A549 treated with DMSO at 1 μM for 4 hours (cell line): ENCODE results near the gene IPO13. TPM values are rescaled to one million over a fixed set of nuclear protein-coding genes. Genes with fewer than 3 reads are reported as not detected.

Source experiments
- total RNA-seq: library from RNA; stranded (reverse); fragments of 200-300 nt; extraction: Qiagen RNA extraction; gene quantifications from 5 replicates; pipeline ENCODE4 v1.2.3, GENCODE V29; 2022; ENCODE audit warnings: low read depth

IPO13 gene, protein sequence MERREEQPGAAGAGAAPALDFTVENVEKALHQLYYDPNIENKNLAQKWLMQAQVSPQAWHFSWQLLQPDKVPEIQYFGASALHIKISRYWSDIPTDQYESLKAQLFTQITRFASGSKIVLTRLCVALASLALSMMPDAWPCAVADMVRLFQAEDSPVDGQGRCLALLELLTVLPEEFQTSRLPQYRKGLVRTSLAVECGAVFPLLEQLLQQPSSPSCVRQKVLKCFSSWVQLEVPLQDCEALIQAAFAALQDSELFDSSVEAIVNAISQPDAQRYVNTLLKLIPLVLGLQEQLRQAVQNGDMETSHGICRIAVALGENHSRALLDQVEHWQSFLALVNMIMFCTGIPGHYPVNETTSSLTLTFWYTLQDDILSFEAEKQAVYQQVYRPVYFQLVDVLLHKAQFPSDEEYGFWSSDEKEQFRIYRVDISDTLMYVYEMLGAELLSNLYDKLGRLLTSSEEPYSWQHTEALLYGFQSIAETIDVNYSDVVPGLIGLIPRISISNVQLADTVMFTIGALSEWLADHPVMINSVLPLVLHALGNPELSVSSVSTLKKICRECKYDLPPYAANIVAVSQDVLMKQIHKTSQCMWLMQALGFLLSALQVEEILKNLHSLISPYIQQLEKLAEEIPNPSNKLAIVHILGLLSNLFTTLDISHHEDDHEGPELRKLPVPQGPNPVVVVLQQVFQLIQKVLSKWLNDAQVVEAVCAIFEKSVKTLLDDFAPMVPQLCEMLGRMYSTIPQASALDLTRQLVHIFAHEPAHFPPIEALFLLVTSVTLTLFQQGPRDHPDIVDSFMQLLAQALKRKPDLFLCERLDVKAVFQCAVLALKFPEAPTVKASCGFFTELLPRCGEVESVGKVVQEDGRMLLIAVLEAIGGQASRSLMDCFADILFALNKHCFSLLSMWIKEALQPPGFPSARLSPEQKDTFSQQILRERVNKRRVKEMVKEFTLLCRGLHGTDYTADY
- total RNA-seq, result 10.4 to 18.4 TPM (median 15.0 TPM) in 5 replicates

DNA sequence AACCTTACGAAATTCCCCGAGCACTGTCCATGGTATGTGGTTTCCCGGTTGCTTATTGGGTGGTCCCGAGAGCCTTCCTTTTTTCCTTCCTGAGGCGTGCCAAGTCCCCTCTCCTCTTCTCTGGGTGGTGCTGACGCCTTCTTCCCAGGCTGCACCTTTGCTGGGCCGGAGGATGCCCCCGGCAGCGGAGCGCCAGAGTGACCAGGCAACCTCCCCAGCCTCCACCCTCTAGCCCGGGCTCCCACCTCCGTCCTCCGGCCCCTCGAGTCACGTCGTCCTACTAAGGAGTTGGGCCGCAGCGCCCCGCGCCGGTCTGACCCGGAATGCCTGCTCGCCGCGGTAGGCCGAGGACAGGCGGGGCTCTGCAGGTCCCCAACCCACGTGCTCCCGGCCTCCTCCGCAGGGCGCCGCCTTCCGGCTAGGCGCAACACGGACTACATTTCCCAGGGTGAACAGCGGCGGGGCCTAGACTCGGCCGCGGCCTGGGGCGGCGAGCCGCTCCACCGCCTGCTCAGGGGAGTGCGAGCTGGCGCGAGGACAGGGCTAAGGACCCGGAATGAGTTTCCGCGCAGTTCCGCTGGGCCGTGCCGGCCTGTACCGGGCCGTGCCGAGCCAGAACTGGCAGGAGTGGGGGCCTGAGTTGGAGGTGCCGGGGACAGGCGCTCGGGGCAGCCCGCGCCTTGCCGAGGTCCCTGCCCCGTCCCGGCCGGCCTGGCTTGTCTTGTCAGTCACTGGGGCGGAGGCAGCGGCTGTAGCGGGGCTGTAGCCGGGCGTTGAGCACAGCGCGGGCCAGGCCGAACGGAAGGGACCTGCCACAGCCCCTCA, at the start of gene IPO13:
IPO13 (plus strand) TSS at position 715 of the 825 bp plus-strand sequence. CDS start 651 bp downstream, outside the sequence.

DNA sequence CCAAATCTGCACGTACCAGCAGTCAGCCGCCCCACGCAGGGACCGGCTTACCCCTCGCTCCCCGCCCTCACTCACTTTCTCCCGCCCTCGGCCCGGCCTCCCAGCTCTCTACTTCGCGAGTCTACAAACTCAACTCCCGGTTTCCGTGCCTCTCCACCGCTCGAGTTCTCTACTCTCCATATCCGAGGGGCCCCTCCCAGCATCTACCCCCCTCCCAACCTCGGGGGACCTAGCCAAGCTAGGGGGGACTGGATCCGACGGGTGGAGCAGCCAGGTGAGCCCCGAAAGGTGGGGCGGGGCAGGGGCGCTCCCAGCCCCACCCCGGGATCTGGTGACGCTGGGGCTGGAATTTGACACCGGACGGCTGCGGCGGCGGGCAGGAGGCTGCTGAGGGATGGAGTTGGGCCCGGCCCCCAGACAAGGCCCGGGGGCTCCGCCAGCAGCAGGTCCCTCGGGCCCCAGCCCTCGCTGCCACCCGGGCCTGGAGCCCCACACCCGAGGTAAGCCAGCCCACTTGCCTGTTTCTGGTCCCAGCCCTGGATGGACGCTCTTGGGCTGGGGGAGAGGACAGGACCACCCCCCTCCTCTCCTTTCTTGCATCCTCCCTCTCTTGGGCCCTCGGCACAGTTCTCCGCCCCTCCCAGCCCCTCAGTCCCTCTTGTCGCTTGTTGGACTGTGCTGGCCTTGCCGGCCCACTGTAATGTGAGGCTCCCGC, 13.2 kb upstream of the IPO13 start, which contains the start of gene ARTN:
ARTN (plus strand) TSS at position 416 of the 715 bp plus-strand sequence. CDS start 1,856 bp downstream, outside the sequence.

DNA sequence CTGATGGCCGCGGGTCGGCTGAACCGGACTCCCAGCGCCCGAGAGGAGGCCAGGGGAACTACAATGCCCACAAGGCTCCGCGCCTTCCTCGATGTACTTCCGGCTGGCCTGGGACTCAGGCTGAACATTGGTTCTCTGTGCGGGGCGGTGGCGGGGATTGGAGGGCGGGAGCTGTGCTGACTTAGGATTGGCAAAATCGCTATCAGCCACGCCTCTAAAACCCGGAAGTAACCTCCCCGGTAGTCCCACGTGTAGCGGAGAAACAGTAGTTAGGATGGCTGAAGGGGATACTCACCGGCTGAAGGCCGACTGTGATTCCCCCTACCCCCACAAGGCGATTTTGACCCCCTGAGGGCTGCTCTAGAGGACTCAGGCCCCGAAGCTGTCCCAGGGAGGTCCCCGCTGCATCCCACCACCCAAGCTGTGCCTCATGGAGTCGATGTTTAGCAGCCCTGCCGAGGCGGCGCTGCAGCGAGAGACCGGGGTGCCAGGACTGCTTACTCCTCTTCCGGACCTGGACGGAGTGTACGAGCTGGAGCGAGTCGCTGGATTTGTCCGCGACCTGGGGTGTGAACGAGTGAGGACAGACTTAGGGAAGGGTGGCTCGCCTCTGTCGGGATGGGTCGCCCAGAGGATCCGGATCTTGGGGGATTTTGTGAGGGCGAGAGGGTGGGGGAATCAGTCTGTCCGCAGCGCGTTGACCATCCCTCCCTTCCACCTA, 23.2 kb downstream of the IPO13 start, which contains the start of gene DPH2:
DPH2 (plus strand) TSS at position 265 of the 721 bp plus-strand sequence; CDS start at position 431, 166 bp downstream.

DNA sequence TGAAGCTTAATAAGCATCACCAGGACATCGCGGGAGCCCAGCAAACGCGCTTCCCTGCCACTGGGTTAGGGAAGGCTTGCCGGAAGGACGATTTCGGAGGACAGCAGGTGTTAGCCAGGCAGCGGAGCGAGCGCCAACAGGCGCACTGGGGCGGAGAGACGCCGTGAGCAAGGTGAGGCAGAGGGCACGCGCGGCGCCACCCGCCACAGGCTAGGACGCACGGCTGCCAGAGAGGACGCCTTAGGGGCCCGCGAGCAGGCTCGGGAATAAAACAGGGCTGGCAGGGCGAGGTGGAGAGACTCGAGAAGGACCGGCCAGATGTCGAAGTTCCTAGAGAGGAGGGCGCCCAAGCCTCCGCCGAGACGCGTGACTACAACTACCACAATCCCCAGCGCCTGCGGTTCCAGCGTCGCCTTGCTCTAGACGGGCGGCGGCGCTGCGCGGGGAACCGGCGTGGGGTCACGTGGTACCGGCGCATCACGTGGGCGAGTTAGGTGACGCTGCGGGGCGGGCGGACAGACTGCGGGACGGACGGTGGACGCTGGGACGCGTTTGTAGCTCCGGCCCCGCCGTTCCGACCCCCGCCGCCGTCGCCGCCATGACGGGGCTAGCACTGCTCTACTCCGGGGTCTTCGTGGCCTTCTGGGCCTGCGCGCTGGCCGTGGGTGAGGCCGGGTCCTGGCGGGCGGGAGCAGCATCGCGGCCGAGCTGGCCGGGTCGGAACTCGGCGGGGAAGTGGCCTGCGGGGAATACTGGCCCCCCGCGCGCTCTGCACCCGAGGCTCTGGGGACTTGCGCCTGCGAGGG, 27.9 kb downstream of the IPO13 start, which contains the start of gene ATP6V0B:
ATP6V0B (plus strand) TSS at position 518 of the 806 bp plus-strand sequence; CDS start at position 599, 81 bp downstream.

DNA sequence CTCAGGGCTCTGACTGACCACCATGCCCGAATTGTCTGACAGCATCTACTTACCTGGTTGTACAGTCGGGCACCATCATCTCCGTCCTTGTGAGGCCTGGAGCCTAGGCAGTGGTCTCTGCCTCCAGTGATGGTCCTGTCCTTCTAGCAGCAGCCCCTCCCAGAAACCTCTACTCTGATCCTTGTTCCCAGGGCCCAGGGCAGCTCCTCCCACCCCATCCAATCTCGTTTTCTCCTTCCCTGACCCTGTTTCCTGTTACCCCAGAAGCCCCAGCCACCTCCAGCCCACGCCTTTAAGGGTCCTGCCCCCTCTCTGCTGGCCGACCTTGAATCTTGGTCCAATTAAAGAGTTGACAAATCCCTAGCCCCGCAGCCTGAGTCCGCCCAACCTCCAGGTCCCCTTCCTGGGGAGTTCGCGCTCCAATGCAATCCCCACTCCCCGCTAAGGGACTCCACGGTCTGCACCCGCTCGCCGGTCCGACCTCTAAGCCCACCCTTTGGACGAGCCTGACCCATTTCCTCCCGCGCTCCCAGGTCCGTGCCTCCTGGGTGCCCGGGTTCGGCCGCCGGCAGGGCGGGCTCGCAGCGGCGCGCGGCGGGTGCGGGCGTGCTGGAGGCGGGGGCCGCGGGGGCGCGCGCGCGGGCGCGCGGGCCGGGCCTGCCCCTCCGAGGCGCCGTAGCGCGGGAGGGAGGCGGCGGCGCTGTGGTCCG, 32.0 kb downstream of the IPO13 start, which contains the start of gene B4GALT2:
B4GALT2 (plus strand) TSS at position 660 of the 710 bp plus-strand sequence. CDS start 1,951 bp downstream, outside the sequence.

DNA sequence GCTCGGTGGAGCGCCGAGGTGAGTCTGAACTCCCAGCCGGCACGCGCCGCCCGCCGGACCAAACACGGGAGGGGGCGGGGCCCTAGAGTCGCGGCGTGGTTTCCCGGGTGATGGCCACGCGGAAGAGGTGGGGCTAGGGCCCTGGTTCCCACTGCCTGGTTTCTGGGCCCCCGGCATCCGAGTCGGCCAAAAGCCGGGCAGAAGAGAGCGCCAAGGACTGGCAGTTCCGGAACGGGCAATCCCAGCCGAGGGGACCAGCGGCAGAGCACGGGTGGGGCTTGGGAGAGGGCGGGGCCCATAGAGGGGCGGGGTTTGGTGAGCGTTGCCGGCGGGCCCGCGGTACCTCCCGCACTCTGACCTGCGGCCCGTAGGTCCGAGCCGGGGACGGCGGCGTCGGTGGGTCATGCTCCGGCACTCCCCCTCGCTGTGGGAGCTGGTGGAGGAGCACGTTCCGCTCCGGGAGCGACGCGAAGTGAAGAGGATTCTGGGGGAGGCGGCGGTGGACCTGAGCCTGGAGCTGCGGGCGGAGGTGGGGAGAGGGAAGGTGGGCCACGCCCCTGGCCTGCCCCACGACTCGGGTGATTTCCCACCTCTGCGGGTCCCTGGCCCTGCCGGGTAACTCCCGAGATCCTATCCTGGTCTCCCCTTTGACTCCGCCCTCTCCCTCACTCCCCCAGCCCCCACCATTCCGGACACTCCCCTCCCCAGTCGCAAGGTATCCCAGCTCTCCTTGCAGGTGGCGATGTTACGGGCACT, 44.9 kb downstream of the IPO13 start, which contains the start of gene CCDC24:
CCDC24 (plus strand) TSS at position 124 of the 756 bp plus-strand sequence; CDS start at position 404, 280 bp downstream.

Other genes starting within 250 kb of the IPO13 start
- gene ST3GAL3, start 239.4 kb upstream of the IPO13 start, total RNA-seq, result 2.2 to 3.4 TPM (median 2.2 TPM) in 5 replicates
- gene ARTN, start 13.1 kb upstream of the IPO13 start, total RNA-seq, result 0.23 to 0.42 TPM (median 0.30 TPM) in 4 of 5 replicates, not detected in the other
- 40.4 to 48.2 TPM (median 43.8 TPM) in 5 replicates for gene DPH2, start 23.1 kb downstream of the IPO13 start, total RNA-seq
- gene ATP6V0B, start 28.0 kb downstream of the IPO13 start, total RNA-seq, result 104 to 166 TPM (median 140 TPM) in 5 replicates
- 51.0 to 71.1 TPM (median 64.6 TPM) in 5 replicates for gene B4GALT2, start 32.3 kb downstream of the IPO13 start, total RNA-seq
- gene CCDC24, start 44.6 kb downstream of the IPO13 start, total RNA-seq, result 5.8 to 6.8 TPM (median 6.7 TPM) in 5 replicates
- gene SLC6A9, start 84.5 kb downstream of the IPO13 start, total RNA-seq, result 13.6 to 17.8 TPM (median 14.4 TPM) in 5 replicates
- 0.18 to 0.64 TPM (median 0.31 TPM) in 5 replicates for gene KLF17, start 171.9 kb downstream of the IPO13 start, total RNA-seq
- not detected in 5 replicates for gene KLF18, start 194.7 kb downstream of the IPO13 start, total RNA-seq